ENCODE data around the gene MAP2K5.

GRCh38 chr15:67828278-67828968 is 285.9 kb downstream of the MAP2K5 start:
- TF ChIP-seq GATA3 (IDR thresholded peaks at IDR 0.05; ENCODE audit: low read depth, low read length) (no peak), GATA2 (IDR thresholded peaks at IDR 0.05; ENCODE audit: low read depth, low read length) (no peak)

All from SH-SY5Y (cell line).